HG03558 (cell line): ENCODE results near the gene CHPF2.

ENCODE experiments used
- ATAC-seq: cut with Tn5 transposase; IDR thresholded peaks from one replicate; pipeline ENCODE4 v1.9.1; 2021; ENCODE audit warnings: moderate number of reproducible peaks; ENCODE audit not compliant: unreplicated experiment; ENCODE audit errors: extremely low read depth

Gene CHPF2

DNA sequence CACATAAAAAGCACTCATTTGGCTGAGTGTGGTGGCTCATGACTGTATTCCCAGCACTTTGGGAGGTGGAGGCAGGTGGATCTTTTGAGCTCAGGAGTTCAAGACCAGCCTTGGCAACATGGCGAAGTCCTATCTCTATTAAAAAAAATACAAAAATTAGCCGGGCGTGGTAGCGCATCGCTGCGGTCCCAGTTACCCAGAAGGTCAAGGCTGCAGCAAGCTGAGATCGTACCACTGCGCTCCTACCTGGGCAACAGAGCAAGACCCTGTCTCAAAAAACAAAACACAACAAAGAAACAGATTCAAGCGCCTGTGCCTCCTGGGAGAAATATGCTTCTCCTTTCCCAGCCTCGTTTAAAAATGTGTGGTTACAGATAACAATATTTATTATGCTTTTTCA is 3.0 kb upstream of the CHPF2 start:
- no peak for ATAC-seq

GRCh38 chr7:151231080-151231479 is 1.2 kb upstream of the CHPF2 start:
- ATAC-seq = no peak

- no peak for ATAC-seq
Observed at GRCh38 chr7:151232917-151233701, 826 bp downstream of the CHPF2 start.

DNA sequence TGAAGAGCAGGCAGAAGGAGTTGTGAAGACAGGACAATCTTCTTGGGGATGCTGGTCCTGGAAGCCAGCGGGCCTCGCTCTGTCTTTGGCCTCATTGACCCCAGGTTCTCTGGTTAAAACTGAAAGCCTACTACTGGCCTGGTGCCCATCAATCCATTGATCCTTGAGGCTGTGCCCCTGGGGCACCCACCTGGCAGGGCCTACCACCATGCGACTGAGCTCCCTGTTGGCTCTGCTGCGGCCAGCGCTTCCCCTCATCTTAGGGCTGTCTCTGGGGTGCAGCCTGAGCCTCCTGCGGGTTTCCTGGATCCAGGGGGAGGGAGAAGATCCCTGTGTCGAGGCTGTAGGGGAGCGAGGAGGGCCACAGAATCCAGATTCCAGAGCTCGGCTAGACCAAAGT is 1.5 kb downstream of the CHPF2 start:
- ATAC-seq = no peak

DNA sequence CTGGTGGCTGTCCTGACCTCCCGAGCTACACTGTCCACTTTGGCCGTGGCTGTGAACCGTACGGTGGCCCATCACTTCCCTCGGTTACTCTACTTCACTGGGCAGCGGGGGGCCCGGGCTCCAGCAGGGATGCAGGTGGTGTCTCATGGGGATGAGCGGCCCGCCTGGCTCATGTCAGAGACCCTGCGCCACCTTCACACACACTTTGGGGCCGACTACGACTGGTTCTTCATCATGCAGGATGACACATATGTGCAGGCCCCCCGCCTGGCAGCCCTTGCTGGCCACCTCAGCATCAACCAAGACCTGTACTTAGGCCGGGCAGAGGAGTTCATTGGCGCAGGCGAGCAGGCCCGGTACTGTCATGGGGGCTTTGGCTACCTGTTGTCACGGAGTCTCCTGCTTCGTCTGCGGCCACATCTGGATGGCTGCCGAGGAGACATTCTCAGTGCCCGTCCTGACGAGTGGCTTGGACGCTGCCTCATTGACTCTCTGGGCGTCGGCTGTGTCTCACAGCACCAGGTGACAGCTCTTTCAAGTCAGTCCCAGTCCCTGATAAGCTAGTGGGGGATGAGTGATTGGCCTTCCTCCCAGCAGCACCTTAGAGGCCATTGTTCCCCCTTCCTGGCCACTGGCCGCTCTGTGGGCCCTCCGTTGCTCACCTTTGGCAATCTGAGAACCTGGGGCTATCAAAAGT is 3.0 kb downstream of the CHPF2 start:
- ATAC-seq = no peak

- ATAC-seq = no peak
Observed at GRCh38 chr7:151236406-151236805, 4.1 kb downstream of the CHPF2 start.

DNA sequence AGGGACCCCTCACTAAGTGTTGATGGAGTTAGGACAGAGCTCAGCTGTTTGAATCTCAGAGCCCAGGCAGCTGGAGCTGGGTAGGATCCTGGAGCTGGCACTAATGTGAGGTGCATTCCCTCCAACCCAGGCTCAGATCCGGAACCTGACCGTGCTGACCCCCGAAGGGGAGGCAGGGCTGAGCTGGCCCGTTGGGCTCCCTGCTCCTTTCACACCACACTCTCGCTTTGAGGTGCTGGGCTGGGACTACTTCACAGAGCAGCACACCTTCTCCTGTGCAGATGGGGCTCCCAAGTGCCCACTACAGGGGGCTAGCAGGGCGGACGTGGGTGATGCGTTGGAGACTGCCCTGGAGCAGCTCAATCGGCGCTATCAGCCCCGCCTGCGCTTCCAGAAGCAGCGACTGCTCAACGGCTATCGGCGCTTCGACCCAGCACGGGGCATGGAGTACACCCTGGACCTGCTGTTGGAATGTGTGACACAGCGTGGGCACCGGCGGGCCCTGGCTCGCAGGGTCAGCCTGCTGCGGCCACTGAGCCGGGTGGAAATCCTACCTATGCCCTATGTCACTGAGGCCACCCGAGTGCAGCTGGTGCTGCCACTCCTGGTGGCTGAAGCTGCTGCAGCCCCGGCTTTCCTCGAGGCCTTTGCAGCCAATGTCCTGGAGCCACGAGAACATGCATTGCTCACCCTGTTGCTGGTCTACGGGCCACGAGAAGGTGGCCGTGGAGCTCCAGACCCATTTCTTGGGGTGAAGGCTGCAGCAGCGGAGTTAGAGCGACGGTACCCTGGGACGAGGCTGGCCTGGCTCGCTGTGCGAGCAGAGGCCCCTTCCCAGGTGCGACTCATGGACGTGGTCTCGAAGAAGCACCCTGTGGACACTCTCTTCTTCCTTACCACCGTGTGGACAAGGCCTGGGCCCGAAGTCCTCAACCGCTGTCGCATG is 5.2 kb downstream of the CHPF2 start:
- no peak for ATAC-seq

- ATAC-seq = no peak
Observed at GRCh38 chr7:151238190-151238810, 6.0 kb downstream of the CHPF2 start.

GRCh38 chr7:151238924-151239836 is 6.9 kb downstream of the CHPF2 start:
- no peak for ATAC-seq

DNA sequence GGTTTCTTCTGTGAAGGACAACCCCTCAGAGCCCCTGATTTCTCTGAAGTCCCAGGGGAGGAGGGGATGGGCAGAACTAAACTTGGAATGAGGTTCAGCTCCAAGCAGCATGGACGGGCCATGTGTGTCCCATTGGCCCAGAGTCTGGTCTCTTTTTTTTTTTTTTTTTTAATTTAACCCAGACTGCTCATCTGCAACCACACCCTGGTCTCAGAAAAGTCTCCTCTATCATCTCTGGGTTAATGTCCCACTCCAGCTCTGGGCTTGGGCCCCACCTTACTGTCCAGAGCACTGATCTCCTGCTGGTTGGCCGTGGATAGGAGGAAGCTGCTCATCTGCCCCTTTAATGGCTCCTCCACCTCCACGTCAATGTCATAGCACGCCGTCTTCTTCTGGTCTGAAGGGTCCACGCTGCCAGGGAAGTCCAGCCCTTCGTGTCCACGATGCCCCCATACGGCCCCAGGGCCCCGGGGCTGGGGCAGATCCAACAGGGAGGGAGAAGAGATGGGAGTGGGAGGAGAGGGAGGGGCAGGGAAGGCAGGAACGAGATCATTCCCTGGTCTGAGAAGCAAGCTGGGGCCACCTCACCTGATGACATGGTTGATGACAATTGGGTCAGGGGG is 7.7 kb downstream of the CHPF2 start:
- ATAC-seq = no peak

DNA sequence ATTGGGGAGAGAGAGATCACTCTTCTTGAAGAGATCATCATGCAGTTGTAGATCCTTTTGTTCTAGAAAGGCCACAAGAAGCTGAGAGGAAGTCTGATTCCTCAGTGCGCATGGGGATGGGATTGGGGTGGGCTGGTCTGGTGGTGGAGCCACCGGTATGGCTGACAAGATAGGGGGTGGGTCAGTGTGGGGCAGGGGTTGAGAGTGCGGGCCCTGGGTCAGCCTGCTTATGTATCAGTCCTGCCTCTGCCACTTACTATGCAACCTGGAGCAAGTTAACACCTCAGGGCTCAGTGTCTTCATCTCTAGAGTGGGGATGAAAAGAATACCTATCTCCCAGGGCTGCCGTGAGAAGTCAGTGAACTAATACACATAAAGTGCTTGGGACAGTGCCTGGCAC is 8.3 kb downstream of the CHPF2 start:
- no peak for ATAC-seq

DNA sequence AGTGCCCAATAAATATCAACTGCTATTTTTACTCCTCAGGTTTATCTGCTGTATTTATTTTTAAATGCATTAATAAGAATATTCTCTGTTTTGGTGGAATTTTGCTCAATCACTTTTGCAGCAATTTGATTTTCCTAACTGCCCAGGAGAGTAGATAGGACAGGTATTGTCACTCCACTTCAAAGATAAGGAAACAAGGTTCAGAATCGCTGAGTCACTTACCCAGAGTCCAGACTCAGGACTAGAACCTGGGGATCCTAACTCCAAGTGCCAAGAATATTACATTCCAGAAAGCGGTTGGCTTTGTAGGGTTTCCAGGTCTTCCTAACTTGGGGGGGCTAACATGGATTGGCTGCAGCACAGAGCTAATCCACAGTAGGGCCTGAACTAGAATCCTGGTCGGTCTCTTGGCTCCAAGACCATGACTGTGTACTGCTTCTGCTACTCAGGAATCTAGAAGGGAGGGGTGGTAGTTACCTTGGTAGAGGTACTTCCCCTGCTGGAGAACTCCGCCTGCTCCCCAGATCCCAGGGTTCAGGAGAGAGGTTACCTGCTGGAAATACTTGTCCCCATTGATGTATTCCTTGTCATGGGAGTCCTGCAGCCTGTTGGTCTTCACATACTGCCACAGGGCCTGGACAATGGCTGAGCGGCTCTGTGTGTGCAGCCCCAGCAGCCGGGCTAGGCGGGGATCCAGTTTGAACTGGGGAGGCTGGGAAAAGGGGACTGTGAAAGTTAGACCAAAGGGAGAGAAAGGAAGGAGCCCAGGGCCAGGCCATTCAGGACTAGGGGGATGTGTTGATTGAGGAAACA is 8.9 kb downstream of the CHPF2 start:
- ATAC-seq = no peak

DNA sequence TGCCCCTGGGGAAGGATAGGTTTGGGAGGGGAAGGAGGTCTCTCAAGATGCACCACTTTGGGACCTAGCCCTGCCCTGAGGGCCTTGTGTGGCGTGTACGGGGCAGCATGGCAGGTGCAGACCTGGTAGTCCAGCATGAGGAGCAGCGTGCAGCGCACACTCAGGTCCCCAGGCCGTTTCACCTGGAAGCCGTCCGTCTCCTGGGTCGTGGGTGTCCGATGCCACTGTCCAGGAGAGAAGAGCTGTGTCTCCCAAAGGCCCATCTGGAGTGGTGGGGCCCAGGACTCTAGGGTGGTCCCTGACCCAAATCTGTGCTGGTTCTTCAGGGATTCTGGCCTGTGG is 9.4 kb downstream of the CHPF2 start:
- ATAC-seq = no peak

DNA sequence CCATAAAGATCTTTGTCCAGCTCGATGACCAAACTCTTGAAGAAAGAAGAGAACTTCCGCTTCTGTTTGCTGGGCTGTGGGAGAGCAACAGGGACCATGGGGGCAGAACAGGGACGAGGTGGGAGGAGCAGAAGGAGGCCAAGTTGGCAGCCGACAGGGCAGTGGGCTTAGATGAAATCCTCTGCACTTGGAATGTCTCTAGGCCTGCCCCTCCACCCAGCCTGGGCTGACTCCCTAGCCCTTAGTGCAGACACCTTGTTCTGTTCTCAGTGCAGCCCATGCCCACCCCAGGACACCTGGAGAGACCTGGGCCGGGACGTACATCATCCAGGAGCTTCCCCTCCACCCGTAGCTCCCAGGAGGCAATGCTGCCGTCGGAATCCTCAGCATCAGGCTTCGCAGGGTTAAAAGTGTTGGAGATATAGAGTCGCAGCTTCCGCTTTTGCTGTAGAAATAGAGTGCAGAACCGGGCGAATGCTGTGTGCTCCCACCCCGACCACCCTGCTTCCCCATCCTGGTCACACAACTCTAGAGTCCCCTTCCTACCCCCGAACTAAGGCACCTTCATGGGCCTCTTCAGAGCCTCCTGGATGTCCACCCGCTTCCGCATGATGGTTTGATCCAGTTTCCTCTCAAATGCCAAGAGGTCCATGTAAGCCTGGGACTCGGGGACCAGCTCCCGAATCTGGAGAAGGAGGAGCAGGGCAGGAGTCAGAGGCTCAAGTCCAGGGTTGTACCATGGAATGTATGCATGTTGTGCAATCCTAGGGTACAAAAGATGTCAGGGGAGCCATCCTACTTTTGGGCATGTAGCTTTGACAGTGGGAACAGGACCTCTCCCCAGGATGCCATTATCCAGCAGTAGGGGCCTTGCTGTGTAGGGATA is 10.1 kb downstream of the CHPF2 start:
- no peak for ATAC-seq

- ATAC-seq = no peak
Observed at GRCh38 chr7:151243045-151243349, 10.7 kb downstream of the CHPF2 start.

DNA sequence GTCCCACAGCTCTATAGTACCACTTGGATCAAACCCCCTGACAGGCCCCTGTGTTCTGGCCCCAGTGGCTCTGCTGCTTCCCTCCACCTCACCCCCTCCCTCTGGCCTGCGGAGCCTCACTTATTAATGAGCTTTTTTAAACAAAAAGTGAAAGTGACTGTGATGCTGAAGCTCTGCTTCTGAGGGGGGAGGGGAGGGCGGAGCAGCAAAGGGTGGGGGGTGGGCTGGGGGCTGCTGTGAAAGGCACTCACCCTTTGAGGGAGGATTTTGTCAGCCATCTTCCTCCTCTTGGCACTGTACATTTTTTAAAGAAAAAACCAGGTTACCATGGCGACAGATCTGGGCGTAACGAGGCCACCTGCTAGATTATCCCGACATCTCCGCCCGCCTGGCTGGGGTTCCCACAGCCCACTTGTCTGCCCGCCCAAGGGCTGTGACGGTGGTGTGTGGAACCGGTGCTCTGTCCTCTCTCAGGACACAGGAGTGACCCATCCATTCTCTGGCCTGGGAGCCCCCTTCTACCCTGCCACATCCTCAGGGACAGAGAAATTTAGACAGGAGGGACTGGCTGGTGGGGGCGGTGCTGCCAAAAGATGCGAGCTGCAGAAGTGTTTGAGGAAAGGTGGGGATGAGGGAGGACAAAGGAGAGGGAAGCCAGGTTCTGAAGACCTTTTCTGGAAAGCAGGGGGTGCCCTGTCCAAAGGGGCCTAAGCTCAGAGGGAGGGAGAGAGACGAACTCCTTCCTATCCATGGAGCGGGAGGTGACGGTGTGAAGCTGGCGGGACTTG is 11.3 kb downstream of the CHPF2 start:
- no peak for ATAC-seq
